Measurements from ENCODE around the gene PSME4.
"Not testable (repeated sequence)": the region's sequence is repeated elsewhere in the genome, so short reads cannot be mapped to it uniquely, and the experiment has no call there.

The PSME4 gene

GRCh38 chr2:53881360-53881759 is 89.4 kb downstream of the PSME4 start:
- no peak for DNase-seq (ENCODE audit: low spot score)

- DNase-seq (ENCODE audit: low spot score) = no peak
Observed at GRCh38 chr2:53880756-53881155, 90.0 kb downstream of the PSME4 start.

- no peak for DNase-seq (ENCODE audit: low spot score)
Observed at GRCh38 chr2:53877556-53877955, 93.2 kb downstream of the PSME4 start.

GRCh38 chr2:53877112-53877511 is 93.7 kb downstream of the PSME4 start:
- DNase-seq (ENCODE audit: low spot score) = no peak

GRCh38 chr2:53874401-53874950 is 96.3 kb downstream of the PSME4 start:
- no peak for DNase-seq (ENCODE audit: low spot score)

GRCh38 chr2:53867773-53868172 is 103.0 kb downstream of the PSME4 start:
- no peak for DNase-seq (ENCODE audit: low spot score)

- DNase-seq (ENCODE audit: low spot score) = no peak
Observed at GRCh38 chr2:53867169-53867568, 103.6 kb downstream of the PSME4 start.

GRCh38 chr2:53865962-53866361 is 104.8 kb downstream of the PSME4 start:
- no peak for DNase-seq (ENCODE audit: low spot score)

GRCh38 chr2:53865264-53865663 is 105.5 kb downstream of the PSME4 start:
- DNase-seq (ENCODE audit: low spot score) = no peak

- DNase-seq (ENCODE audit: low spot score) = no peak
Observed at GRCh38 chr2:53863538-53864227, 107.1 kb downstream of the PSME4 start.

- DNase-seq (ENCODE audit: low spot score) = no peak
Observed at GRCh38 chr2:53861824-53862223, 109.0 kb downstream of the PSME4 start.

- no peak for DNase-seq (ENCODE audit: low spot score)
Observed at GRCh38 chr2:53859206-53860181, 111.3 kb downstream of the PSME4 start, which contains the start of gene GPR75. Gene GPR75 (minus strand): TSS chr2:53859967. CDS start chr2:53854756, 5,211 bp downstream.

GRCh38 chr2:53856272-53856671 is 114.5 kb downstream of the PSME4 start:
- no peak for DNase-seq (ENCODE audit: low spot score)

- no peak for DNase-seq (ENCODE audit: low spot score)
Observed at GRCh38 chr2:53854678-53855077, 116.1 kb downstream of the PSME4 start.

- DNase-seq (ENCODE audit: low spot score) = no peak
Observed at GRCh38 chr2:53852532-53852931, 118.3 kb downstream of the PSME4 start.

GRCh38 chr2:53851052-53851757 is 119.6 kb downstream of the PSME4 start:
- peak; percentile 64 for DNase-seq (ENCODE audit: low spot score)

- DNase-seq (ENCODE audit: low spot score) = no peak
Observed at GRCh38 chr2:53848062-53848461, 122.7 kb downstream of the PSME4 start.

GRCh38 chr2:53843595-53843994 is 127.2 kb downstream of the PSME4 start:
- DNase-seq (ENCODE audit: low spot score) = no peak

- no peak for DNase-seq (ENCODE audit: low spot score)
Observed at GRCh38 chr2:53842891-53843290, 127.9 kb downstream of the PSME4 start.

- DNase-seq (ENCODE audit: low spot score) = not testable (repeated sequence)
Observed at GRCh38 chr2:53841651-53842050, 129.1 kb downstream of the PSME4 start.

GRCh38 chr2:53840580-53840979 is 130.2 kb downstream of the PSME4 start:
- no peak for DNase-seq (ENCODE audit: low spot score)

- DNase-seq (ENCODE audit: low spot score) = not testable (repeated sequence)
Observed at GRCh38 chr2:53829980-53830290, 140.9 kb downstream of the PSME4 start.
